HG03139 (cell line): ENCODE measurements around the gene HOXD4.

Experiments
- ATAC-seq: cut with Tn5 transposase; IDR thresholded peaks from one replicate; pipeline ENCODE4 v1.9.1; 2021; ENCODE audit not compliant: unreplicated experiment

Gene HOXD4

DNA sequence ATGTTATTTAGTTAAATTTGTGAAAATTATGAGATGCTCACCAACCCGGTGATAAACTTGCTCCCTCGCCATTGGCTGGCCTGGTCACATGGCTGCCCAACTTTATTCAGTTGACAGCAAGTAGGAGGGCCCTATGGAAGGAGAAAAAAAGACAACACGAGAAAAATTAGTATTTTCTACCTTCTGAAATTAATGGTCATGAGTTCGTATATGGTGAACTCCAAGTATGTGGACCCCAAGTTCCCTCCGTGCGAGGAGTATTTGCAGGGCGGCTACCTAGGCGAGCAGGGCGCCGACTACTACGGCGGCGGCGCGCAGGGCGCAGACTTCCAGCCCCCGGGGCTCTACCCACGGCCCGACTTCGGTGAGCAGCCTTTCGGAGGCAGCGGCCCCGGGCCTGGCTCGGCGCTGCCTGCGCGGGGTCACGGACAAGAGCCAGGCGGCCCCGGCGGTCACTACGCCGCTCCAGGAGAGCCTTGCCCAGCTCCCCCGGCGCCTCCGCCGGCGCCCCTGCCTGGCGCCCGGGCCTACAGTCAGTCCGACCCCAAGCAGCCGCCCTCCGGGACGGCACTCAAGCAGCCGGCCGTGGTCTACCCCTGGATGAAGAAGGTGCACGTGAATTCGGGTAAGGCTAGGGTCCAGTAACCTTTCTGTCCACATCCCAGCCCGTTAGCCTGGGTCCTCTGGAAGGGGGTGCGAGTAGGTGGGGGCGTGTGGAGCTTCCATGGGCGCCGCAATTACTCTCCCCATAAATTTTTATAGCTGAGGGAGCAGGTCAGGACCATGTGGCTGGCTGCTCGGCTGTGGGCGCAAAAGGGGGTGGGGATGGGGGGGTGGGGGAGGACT is at the start of gene HOXD4:
Gene HOXD4, plus strand, starts transcription at position 109 of the 846 bp plus-strand sequence. Its CDS starts 84 bp downstream, at position 193.
- ATAC-seq: no peak

DNA sequence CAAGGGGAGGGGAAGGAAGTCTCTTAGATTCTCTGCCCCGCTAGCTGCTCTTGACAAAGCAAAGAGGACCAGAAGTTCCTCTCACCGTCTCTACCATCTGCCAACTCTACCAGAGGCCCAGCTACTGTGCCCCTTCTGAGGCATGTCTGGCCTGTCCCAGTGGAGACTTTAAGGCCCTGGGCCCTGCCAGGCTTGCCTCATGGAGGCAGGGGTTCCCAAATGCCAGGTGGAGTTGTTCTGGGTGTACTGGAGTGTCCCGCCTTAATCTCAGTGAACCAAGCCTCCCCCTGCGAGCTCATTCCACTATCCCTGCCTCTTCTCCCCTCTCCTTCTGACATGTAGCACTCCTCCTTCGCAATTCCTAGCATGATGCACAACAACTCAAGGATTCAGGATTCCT is 49.5 kb upstream of the HOXD4 start:
- no peak for ATAC-seq

DNA sequence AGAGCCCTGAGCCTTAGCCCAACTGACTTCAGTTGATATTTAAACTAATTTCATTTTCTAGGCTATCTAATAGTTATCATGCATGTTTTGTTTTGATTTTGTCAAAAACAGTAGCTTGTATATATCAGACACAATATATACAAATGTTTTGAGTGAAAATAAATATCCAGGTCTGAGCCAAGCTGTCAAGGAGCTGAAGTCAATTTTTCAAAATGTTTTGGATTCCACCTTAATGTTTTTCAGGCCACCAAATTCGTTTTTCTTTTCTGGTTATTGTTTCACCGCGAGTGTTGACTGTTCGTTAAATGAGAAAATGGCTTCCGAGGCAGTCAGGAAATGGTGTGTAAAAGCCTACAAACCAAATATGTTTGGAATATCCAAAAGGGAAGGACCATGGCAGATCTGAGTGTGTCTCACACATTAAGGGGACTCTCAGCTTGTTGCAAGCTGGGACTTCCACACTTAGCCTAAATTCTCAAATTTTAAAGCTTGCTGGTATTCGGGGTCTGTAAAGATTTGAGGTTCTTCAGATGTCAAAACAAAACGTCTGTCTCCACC is 49.0 kb upstream of the HOXD4 start:
- ATAC-seq: no peak

- ATAC-seq: no peak
These were observed 48.2 kb upstream of the HOXD4 start for GRCh38 chr2:176103194-176103593.

- no peak for ATAC-seq
These were observed 47.5 kb upstream of the HOXD4 start for GRCh38 chr2:176103742-176104315.

GRCh38 chr2:176104316-176105077 is 46.9 kb upstream of the HOXD4 start:
- no peak for ATAC-seq

GRCh38 chr2:176105078-176105729 is 46.1 kb upstream of the HOXD4 start:
- ATAC-seq: no peak

- no peak for ATAC-seq
These were observed 45.4 kb upstream of the HOXD4 start for GRCh38 chr2:176105730-176106580.

- no peak for ATAC-seq
These were observed 44.5 kb upstream of the HOXD4 start, which contains the start of gene HOXD11 for GRCh38 chr2:176106581-176107539. Gene HOXD11 (plus strand): TSS chr2:176107280. CDS start chr2:176107356, 76 bp downstream.

DNA sequence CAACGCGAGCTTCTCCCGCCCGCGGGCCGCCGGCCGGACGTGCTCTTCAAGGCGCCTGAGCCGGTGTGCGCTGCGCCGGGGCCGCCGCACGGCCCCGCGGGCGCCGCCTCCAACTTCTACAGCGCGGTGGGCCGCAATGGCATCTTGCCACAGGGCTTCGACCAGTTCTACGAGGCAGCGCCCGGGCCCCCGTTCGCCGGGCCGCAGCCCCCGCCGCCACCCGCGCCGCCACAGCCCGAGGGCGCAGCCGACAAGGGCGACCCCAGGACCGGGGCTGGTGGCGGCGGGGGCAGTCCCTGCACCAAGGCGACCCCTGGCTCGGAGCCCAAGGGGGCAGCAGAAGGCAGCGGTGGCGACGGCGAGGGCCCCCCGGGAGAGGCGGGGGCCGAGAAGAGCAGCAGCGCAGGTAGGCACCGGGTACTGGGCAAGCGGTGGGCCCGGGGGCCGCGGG is 43.6 kb upstream of the HOXD4 start:
- ATAC-seq: no peak

DNA sequence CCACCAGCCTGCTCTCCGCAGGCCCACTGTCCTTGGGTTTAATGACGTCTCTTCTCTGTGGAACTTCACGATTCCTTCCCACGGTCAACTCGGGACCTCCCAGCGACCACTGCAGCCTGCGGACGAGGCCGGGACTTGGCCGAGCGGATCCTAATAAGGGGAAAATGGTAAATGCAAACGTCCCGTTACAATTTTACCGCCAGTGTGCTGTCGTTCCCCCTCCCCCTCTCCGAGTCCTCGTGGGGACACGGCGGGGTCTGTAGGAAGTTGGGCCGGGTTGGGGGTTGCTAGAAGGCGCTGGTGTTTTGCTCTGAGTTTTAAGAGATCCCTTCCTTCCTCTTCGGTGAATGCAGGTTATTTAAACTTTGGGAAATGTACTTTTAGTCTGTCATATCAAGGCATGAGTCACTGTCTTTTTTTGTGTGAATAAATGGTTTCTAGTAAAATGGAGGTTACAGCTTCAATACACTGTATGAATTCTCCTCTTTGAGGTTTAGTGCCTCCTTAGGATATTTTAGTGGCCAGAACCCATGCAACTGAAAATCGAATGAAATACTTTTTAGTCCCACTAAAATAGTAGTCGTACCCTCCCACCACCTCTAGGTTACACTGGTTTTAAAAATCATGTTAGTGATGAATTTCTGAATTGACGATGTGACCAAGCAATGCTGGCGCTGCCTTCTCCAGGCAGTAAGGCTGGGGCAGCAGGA is 42.0 kb upstream of the HOXD4 start:
- no peak for ATAC-seq

GRCh38 chr2:176109946-176110345 is 41.4 kb upstream of the HOXD4 start:
- no peak for ATAC-seq

- ATAC-seq: no peak
These were observed 40.7 kb upstream of the HOXD4 start for GRCh38 chr2:176110415-176111308.

GRCh38 chr2:176111309-176111663 is 40.1 kb upstream of the HOXD4 start:
- ATAC-seq: no peak

DNA sequence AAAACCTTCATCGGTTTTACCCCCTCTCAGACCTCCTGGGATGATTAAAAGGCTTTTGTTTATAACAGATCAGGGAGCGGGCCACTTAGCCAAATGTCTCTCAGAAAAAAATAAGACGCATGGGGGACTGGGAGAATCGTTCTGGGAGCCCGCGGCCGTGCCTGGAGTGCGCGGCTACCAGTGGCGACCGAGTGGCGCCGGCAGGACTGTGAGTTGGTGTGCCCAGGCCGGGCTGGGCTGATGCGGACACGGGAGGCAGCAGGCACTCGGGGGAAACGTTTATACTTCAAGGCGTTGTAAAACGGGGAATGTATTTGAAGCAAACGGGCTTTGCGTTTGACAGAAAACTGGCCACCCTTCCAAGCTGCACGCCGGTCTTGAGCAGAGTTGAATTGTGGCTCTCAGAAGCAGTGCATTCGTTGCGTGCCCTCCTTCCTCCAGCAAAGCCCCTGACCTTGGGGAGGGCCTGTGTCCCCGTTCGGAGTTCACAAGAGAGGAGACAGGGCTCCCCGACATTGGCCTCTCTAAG is 39.4 kb upstream of the HOXD4 start:
- no peak for ATAC-seq

- no peak for ATAC-seq
These were observed 38.7 kb upstream of the HOXD4 start for GRCh38 chr2:176112375-176113302.
